Left ventricle myocardium inferior (tissue), 1 donor: ENCODE measurements around the gene HOXA2. TPM values are rescaled to one million over a fixed set of nuclear protein-coding genes. Genes with fewer than 3 reads are reported as not detected.
A peak's percentile ranks its signal among the peaks of the same experiment; 100 is the strongest.

Experiments
- DNase-seq: peaks from one replicate; pipeline ENCODE4 v3.0.0-alpha.2; 2020
- H3K27ac ChIP-seq: fragments of 200-600 bp; replicated peaks from 2 replicates; pipeline ENCODE4 v1.8.0; 2021
- H3K27me3 ChIP-seq: fragments of 200-600 bp; 2 replicates; pipeline ENCODE4 v1.8.0; 2021; ENCODE audit warnings: low read depth
- H3K36me3 ChIP-seq: fragments of 200-600 bp; 2 replicates; pipeline ENCODE4 v1.8.0; 2021
- H3K4me1 ChIP-seq: fragments of 200-600 bp; 2 replicates; pipeline ENCODE4 v1.8.0; 2021
- H3K4me3 ChIP-seq: fragments of 200-600 bp; 2 replicates; pipeline ENCODE4 v1.8.0; 2021; ENCODE audit warnings: mild to moderate bottlenecking, moderate library complexity
- H3K9me3 ChIP-seq: fragments of 200-600 bp; replicated peaks from 2 replicates; pipeline ENCODE4 v1.8.0; 2021
- CTCF ChIP-seq: fragments of 200-600 bp; IDR thresholded peaks from 2 replicates; pipeline ENCODE4 v1.8.0; 2021; ENCODE audit warnings: antibody characterized with exemption, mild to moderate bottlenecking, borderline replicate concordance
- intact Hi-C: fragments of 100-400 bp; cut with micrococcal nuclease; formaldehyde crosslinking; loops from one replicate; pipeline ENCODE4 v1.11.0; 2022
- total RNA-seq: library from RNA; stranded (reverse); fragmentation: NEBNext Ultra II Directional; extraction: Animal tissue kit (Norgen Biotek cat#: 25700); gene quantifications from one replicate; pipeline ENCODE4 v1.2.1, GENCODE V29; 2021
- donor health status: DM: no; HTN: yes; CAD: no; lungs with severe emphysema.

HOXA2 gene
- total RNA-seq, 1 donor from 2014 or later, result not detected

- peaks cover 46% of the 10 kb centered on the region for H3K4me1 ChIP-seq
- no peak for TF ChIP-seq CTCF
- H3K27ac ChIP-seq, result peak overlapping the region; percentile 27
- intact Hi-C loops, result no loop called here
- no peak for DNase-seq
- no peaks in the 10 kb centered on the region for H3K9me3 ChIP-seq
- no peaks in the 10 kb centered on the region for H3K36me3 ChIP-seq
- H3K27me3 ChIP-seq, result peaks cover 100% of the 10 kb centered on the region
- H3K4me3 ChIP-seq, result peak overlapping the region; percentile 71
Observed at GRCh38 chr7:27097686-27098577, 4.6 kb downstream of the HOXA2 start.

- TF ChIP-seq CTCF, result no peak
- intact Hi-C loops, result no loop called here
- Histone ChIP-seq H3K27me3 (peaks cover 100% of the 10 kb centered on the region), H3K4me3 (peak overlapping the region; percentile 71), H3K36me3 (no peaks in the 10 kb centered on the region), H3K9me3 (no peaks in the 10 kb centered on the region), H3K27ac (peak overlapping the region; percentile 73), H3K4me1 (peaks cover 46% of the 10 kb centered on the region)
- no peak for DNase-seq
Observed at GRCh38 chr7:27096768-27097514, 5.5 kb downstream of the HOXA2 start.

GRCh38 chr7:27095897-27096767 lies 6.4 kb downstream of the HOXA2 start, which contains the start of gene HOXA1:
Gene HOXA1 (minus strand): TSS chr7:27096000. CDS start chr7:27095912, 88 bp downstream.
- peaks cover 100% of the 10 kb centered on the region for H3K27me3 ChIP-seq
- DNase-seq, result peak; percentile 49
- H3K4me3 ChIP-seq, result peak within 1 kb of the TSS; percentile 71
- intact Hi-C loops, result no loop called here
- TF ChIP-seq CTCF, result no peak
- H3K4me1 ChIP-seq, result peaks cover 40% of the 10 kb centered on the region
- peak within 1 kb of the TSS; percentile 73 for H3K27ac ChIP-seq
- no peaks in the 10 kb centered on the region for H3K9me3 ChIP-seq
- no peaks in the 10 kb centered on the region for H3K36me3 ChIP-seq

- intact Hi-C loops, result no loop called here
- Histone ChIP-seq H3K4me1 (peaks cover 35% of the 10 kb centered on the region), H3K4me3 (peak overlapping the region; percentile 71), H3K27ac (no peak overlapping the region), H3K27me3 (peaks cover 100% of the 10 kb centered on the region), H3K36me3 (no peaks in the 10 kb centered on the region), H3K9me3 (no peaks in the 10 kb centered on the region)
- DNase-seq, result no peak
- TF ChIP-seq CTCF, result no peak
Observed at GRCh38 chr7:27095050-27095896, 7.2 kb downstream of the HOXA2 start.
